SU-DHL-6 (cell line): ENCODE measurements around the gene ZNF862.

Experiments
- H2AFZ ChIP-seq: fragments of 200-600 bp; sonication (generic); 2 replicates; pipeline ENCODE4 v1.6.1; 2014; ENCODE audit warnings: low read depth, mild to moderate bottlenecking, moderate library complexity, mixed read lengths, antibody characterized with exemption, low read length; ENCODE audit not compliant: severe bottlenecking
- H3F3A ChIP-seq: fragments of 200-600 bp; shearing (Covaris generic); 2 replicates; pipeline ENCODE4 v1.6.0; 2016; ENCODE audit warnings: antibody characterized with exemption, mild to moderate bottlenecking; ENCODE audit not compliant: insufficient read depth
- H3K27ac ChIP-seq: fragments of 200-600 bp; sonication (generic); 2 replicates; pipeline ENCODE4 v1.5.1; 2016; ENCODE audit warnings: low read depth, mild to moderate bottlenecking, low read length, moderate library complexity, mixed read lengths
- H3K27me3 ChIP-seq: fragments of 200-600 bp; sonication (generic), shearing (Covaris generic); 2 replicates; pipeline ENCODE4 v1.6.0; 2014; ENCODE audit warnings: mild to moderate bottlenecking, low read length
- H3K36me3 ChIP-seq: fragments of 200-600 bp; sonication (generic); 2 replicates; pipeline ENCODE4 v1.6.1; 2014; ENCODE audit warnings: mild to moderate bottlenecking, low read length, mixed read lengths
- H3K4me2 ChIP-seq: fragments of 300-600, 200-600 bp; shearing (Covaris generic), sonication (generic); 2 replicates; pipeline ENCODE4 v1.6.0; 2014; ENCODE audit warnings: low read length, low read depth, mild to moderate bottlenecking; ENCODE audit not compliant: poor library complexity, severe bottlenecking
- H3K4me3 ChIP-seq: fragments of 200-600 bp; sonication (generic); 2 replicates; pipeline ENCODE4 v1.5.1; 2014; ENCODE audit warnings: antibody characterized with exemption, low read length, mild to moderate bottlenecking, mixed read lengths; ENCODE audit not compliant: insufficient read depth, poor library complexity, severe bottlenecking
- H3K79me2 ChIP-seq: fragments of 200-600 bp; sonication (generic); 2 replicates; pipeline ENCODE4 v1.6.1; 2014; ENCODE audit warnings: mild to moderate bottlenecking, low read length, moderate library complexity; ENCODE audit not compliant: insufficient read depth
- H3K9ac ChIP-seq: fragments of 200-600 bp; sonication (generic); 2 replicates; pipeline ENCODE4 v1.7.0; 2014; ENCODE audit warnings: mild to moderate bottlenecking, low read length
- H3K9me2 ChIP-seq: fragments of 200-600 bp; sonication (generic); replicated peaks from 2 replicates; pipeline ENCODE4 v1.6.1; 2014; ENCODE audit warnings: low read length; ENCODE audit not compliant: insufficient read depth
- H3K9me3 ChIP-seq: fragments of 200-600 bp; sonication (generic); 2 replicates; pipeline ENCODE4 v1.6.1; 2014; ENCODE audit warnings: low read length, mixed read lengths; ENCODE audit not compliant: insufficient read depth
- H4K20me1 ChIP-seq: fragments of 200-600 bp; sonication (generic); 2 replicates; pipeline ENCODE4 v1.6.1; 2014; ENCODE audit warnings: low read depth, mild to moderate bottlenecking, antibody characterized with exemption, low read length, moderate library complexity, mixed read lengths
- EZH2phosphoT487 ChIP-seq: fragments of 200-600 bp; sonication (generic), shearing (Covaris generic); conservative IDR thresholded peaks from 2 replicates; pipeline ENCODE4 v1.6.1; 2018; ENCODE audit warnings: mild to moderate bottlenecking, antibody characterized with exemption, low read length, moderate library complexity, mixed read lengths
- TF ChIP-seq, protein P1 (sequence below): fragments of 200-600 bp; sonication (generic); IDR thresholded peaks from one replicate; pipeline ENCODE4 v1.5.1; 2017; ENCODE audit warnings: antibody characterized with exemption, mild to moderate bottlenecking, low read length, moderate library complexity; ENCODE audit not compliant: insufficient read depth, poor library complexity, severe bottlenecking

Gene ZNF862

DNA sequence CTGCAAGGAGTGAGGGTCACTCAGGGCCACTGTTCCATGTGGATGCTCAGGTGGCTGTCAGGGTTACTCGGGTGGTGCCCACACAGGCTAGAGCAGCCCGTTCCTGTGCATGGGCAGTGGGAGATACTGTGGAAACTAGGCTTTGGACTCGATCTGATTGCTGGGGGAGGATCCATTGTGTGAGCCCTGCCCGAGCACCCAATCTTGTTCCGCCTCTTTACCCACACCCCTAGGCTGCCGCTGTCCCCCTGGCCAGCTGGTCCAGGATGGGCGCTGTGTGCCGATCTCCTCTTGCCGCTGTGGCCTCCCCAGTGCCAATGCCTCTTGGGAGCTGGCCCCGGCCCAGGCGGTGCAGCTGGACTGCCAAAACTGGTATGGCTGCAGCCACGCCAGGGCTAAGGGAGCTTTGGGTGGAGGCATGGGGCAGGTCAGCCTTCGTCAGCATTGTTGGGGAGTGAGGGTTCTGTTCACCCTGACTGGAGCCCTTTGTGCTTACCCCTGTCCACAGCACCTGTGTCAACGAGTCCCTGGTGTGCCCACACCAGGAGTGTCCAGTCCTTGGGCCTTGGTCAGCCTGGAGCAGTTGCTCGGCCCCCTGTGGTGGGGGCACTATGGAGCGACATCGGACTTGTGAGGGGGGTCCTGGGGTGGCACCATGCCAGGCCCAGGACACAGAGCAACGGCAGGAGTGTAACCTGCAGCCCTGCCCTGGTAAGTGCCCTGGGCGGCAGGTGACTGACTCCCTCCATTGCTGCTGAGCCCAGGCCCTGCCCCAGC lies 12.4 kb upstream of the ZNF862 start:
- Histone ChIP-seq H3K4me2 (no peak overlapping the region), H3K9ac (no peak overlapping the region), H3K79me2 (no peaks in the 10 kb centered on the region), H3F3A (no peaks in the 10 kb centered on the region), H2AFZ (no peak overlapping the region), H3K4me3 (no peak overlapping the region), H3K9me2 (no peaks in the 10 kb centered on the region), H3K27me3 (no peaks in the 10 kb centered on the region), H3K27ac (no peak overlapping the region), H4K20me1 (no peaks in the 10 kb centered on the region), H3K9me3 (no peaks in the 10 kb centered on the region), H3K36me3 (no peaks in the 10 kb centered on the region)
- TF ChIP-seq, protein P1, sequence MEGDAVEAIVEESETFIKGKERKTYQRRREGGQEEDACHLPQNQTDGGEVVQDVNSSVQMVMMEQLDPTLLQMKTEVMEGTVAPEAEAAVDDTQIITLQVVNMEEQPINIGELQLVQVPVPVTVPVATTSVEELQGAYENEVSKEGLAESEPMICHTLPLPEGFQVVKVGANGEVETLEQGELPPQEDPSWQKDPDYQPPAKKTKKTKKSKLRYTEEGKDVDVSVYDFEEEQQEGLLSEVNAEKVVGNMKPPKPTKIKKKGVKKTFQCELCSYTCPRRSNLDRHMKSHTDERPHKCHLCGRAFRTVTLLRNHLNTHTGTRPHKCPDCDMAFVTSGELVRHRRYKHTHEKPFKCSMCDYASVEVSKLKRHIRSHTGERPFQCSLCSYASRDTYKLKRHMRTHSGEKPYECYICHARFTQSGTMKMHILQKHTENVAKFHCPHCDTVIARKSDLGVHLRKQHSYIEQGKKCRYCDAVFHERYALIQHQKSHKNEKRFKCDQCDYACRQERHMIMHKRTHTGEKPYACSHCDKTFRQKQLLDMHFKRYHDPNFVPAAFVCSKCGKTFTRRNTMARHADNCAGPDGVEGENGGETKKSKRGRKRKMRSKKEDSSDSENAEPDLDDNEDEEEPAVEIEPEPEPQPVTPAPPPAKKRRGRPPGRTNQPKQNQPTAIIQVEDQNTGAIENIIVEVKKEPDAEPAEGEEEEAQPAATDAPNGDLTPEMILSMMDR = no peak
- TF ChIP-seq EZH2phosphoT487 = no peak

DNA sequence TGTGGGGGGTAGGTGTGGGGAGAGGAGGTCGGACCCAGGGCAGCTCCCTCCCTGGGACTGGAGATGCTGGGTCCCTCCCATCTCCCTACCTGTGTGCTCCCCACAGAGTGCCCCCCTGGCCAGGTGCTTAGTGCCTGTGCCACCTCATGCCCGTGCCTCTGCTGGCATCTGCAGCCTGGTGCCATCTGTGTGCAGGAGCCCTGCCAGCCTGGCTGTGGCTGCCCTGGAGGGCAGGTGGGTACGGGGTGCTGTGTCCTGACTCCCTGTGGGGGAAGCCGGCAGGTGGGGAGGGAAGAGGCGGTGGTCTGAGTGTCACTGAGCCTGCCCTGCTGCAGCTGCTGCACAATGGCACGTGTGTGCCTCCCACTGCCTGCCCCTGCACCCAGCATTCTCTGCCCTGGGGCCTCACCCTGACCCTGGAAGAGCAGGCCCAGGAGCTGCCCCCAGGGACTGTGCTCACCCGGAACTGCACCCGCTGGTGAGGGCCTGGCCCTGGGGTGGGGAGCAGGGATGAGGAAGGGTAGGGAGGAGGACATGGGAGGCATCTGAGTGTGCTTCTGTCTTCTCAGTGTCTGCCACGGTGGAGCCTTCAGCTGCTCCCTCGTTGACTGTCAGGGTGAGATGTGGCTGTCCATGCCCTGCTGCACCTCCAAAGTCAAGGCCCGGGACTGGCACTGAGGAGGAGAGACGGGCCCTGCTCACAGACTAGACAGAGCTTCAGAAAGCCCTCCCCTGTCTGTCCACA lies 11.7 kb upstream of the ZNF862 start:
- TF ChIP-seq, protein P1 = no peak
- no peak for TF ChIP-seq EZH2phosphoT487
- Histone ChIP-seq H3K27me3 (no peaks in the 10 kb centered on the region), H3K27ac (no peak overlapping the region)

DNA sequence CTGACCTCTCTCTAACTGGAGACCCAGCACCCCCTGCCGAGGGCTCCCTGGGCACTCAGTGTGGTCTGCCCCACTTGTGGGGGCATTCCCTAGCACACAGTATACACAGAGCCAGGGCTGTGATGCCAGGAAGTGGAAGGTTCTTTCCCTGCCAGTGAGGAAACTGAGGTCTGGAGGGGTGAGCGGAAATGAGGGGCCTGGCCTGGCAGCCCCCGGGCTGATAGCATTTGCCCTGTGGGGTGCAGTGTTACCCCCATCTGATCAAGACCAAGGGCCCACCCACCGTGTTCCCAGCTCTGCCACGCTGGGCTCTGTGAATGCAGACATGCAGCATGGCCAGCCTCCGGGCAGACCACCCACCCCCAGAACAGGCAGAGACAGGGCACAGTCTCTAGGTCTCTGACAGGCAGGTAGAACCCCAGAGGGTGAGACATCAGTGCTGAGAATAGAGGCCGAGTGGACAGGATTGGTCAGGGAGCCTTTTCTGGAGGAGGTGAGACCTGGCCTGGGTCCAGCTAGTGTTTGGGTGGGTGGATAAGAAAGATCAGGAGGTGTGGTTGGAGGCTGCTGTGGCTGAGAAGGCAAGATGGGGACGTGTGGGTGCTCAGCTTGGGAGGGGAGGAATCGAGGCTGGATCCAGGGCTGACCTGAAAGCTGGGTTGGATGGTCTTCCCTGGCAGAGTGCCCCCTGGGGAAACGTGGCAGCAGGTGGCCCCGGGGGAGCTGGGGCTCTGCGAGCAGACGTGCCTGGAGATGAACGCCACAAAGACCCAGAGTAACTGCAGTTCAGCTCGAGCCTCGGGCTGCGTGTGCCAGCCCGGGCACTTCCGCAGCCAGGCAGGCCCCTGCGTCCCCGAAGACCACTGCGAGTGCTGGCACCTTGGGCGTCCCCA lies 10.8 kb upstream of the ZNF862 start:
- no peak overlapping the region for H3K9ac ChIP-seq
- H3K36me3 ChIP-seq = no peaks in the 10 kb centered on the region
- no peaks in the 10 kb centered on the region for H3K9me3 ChIP-seq
- no peak overlapping the region for H3K4me2 ChIP-seq
- H3K9me2 ChIP-seq = no peaks in the 10 kb centered on the region
- no peak overlapping the region for H3K4me3 ChIP-seq
- TF ChIP-seq, protein P1 = no peak
- no peak for TF ChIP-seq EZH2phosphoT487
- no peaks in the 10 kb centered on the region for H3K27me3 ChIP-seq
- H3K27ac ChIP-seq = no peak overlapping the region
- H3K79me2 ChIP-seq = no peaks in the 10 kb centered on the region
- no peak overlapping the region for H2AFZ ChIP-seq
- H3F3A ChIP-seq = no peaks in the 10 kb centered on the region
- no peaks in the 10 kb centered on the region for H4K20me1 ChIP-seq

More for the DNA sequence above, 11.7 kb upstream of the ZNF862 start:
- no peaks in the 10 kb centered on the region for H3K79me2 ChIP-seq
- no peak overlapping the region for H3K9ac ChIP-seq
- H2AFZ ChIP-seq = no peak overlapping the region
- no peaks in the 10 kb centered on the region for H3K36me3 ChIP-seq
- no peak overlapping the region for H3K4me2 ChIP-seq
- H3K4me3 ChIP-seq = no peak overlapping the region
- no peaks in the 10 kb centered on the region for H3K9me3 ChIP-seq
- H3K9me2 ChIP-seq = no peaks in the 10 kb centered on the region
- no peaks in the 10 kb centered on the region for H4K20me1 ChIP-seq
- H3F3A ChIP-seq = no peaks in the 10 kb centered on the region
